Measurements from ENCODE around the gene COX7A2L.

DNA sequence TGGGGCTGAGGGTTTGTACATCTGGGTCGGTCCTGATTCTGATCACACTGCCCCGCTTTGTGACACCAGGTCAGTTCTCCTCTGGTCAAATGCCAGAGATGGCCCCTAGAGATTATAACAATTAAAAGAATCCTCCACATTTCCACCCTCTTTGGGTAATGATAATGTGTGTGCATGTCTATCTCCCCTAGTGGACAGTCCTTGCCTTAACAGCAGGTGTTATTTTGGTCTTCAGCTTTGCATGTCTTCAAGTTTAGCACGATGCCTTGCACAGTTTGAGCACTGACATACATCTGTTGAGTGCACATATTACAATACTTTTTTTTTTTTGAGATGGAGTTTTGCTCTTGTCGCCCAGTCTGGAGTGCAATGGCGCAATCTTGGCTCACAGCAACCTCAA is 25.7 kb upstream of the COX7A2L start:
- TF ChIP-seq POLR2AphosphoS5 (IDR thresholded peaks at IDR 0.05; ENCODE audit: low read depth, low read length) (no peak), TAF1 (IDR thresholded peaks at IDR 0.05; ENCODE audit: borderline replicate concordance, insufficient read depth, low read length) (no peak)
